Panc1 (cell line): Measurements from ENCODE around the gene TMEM165. TPM values are rescaled to one million over a fixed set of nuclear protein-coding genes. Genes with fewer than 3 reads are reported as not detected.

Source experiments
- ATAC-seq: fragments of 200-7000 bp; cut with Tn5 transposase; 2 replicates; pipeline ENCODE4 v1.9.1; 2020; ENCODE audit warnings: mild to moderate bottlenecking, moderate library complexity
- BruUV-seq: library from RNA; stranded (reverse); fragments of 400-500 nt; replicated peaks from 2 replicates; lab custom pipeline; 2021; lab: Mats Ljungman, UMichigan
- CTCF ChIA-PET: fragments of 300-600 bp; sonication (Branson Sonifier 250); formaldehyde crosslinking; loops from one replicate; lab custom pipeline; 2022; ENCODE audit warnings: antibody characterized with exemption; lab: Charles Lee
- POLR2A ChIA-PET: fragments of 300-600 bp; sonication (Branson Sonifier 250); formaldehyde crosslinking; loops from one replicate; lab custom pipeline; 2022; ENCODE audit warnings: antibody characterized with exemption; lab: Charles Lee
- DNase-seq: peaks from one replicate; pipeline ENCODE4 v3.0.0-alpha.2; 2010; ENCODE audit warnings: low read depth, low spot score
- H3K27ac ChIP-seq: 2 replicates; pipeline ENCODE4 v1.5.1; 2011; ENCODE audit warnings: mild to moderate bottlenecking, low read length, inconsistent platforms
- H3K27me3 ChIP-seq: fragments of 200-500 bp; sonication (Bioruptor generic); 2 replicates; pipeline ENCODE4 v1.6.0; 2014; ENCODE audit warnings: low read length, inconsistent platforms; ENCODE audit not compliant: control insufficient read depth, insufficient read depth
- H3K36me3 ChIP-seq: fragments of 200-500 bp; sonication (Bioruptor generic); 2 replicates; pipeline ENCODE4 v1.5.1; 2014; ENCODE audit warnings: inconsistent platforms, mild to moderate bottlenecking, low read length, moderate library complexity; ENCODE audit not compliant: control insufficient read depth, insufficient read depth
- H3K4me1 ChIP-seq: 2 replicates; pipeline ENCODE4 v1.5.1; 2011; ENCODE audit warnings: inconsistent platforms, mild to moderate bottlenecking, low read length, moderate library complexity; ENCODE audit not compliant: control insufficient read depth, insufficient read depth
- H3K4me3 ChIP-seq, 2 experiments: 2 replicates each; pipeline ENCODE4 v1.5.1; 2011 to 2012; ENCODE audit warnings: low read depth in 2 of 2, low read length in 2 of 2, mild to moderate bottlenecking in 2 of 2, inconsistent platforms in 1 of 2, moderate library complexity in 1 of 2
- H3K9me3 ChIP-seq: fragments of 200-500 bp; sonication (Bioruptor generic); 2 replicates; pipeline ENCODE4 v1.5.1; 2014; ENCODE audit warnings: low read depth, mild to moderate bottlenecking, inconsistent platforms, low read length, moderate library complexity; ENCODE audit not compliant: control insufficient read depth, insufficient read depth
- CTCF ChIP-seq: fragments of 450-650 bp; IDR thresholded peaks from 2 replicates; pipeline ENCODE4 v1.5.1; 2017; ENCODE audit warnings: mild to moderate bottlenecking
- POLR2AphosphoS5 ChIP-seq: IDR thresholded peaks from 2 replicates; pipeline ENCODE4 v1.6.1; 2012; ENCODE audit warnings: mild to moderate bottlenecking, low read depth, low read length, moderate library complexity
- REST ChIP-seq, 2 experiments: IDR thresholded peaks; 2 replicates each; pipeline ENCODE4 v1.6.1; 2011 to 2012; ENCODE audit warnings: low read depth in 2 of 2, control low read depth in 1 of 2, low read length in 1 of 2, mild to moderate bottlenecking in 1 of 2, moderate library complexity in 1 of 2; ENCODE audit not compliant: insufficient read depth in 1 of 2
- SIN3A ChIP-seq: IDR thresholded peaks from 2 replicates; pipeline ENCODE4 v1.6.1; 2012; ENCODE audit warnings: low read depth, mild to moderate bottlenecking, low read length, moderate library complexity, borderline replicate concordance; ENCODE audit not compliant: insufficient read depth
- TCF7L2 ChIP-seq: IDR thresholded peaks from 2 replicates; pipeline ENCODE4 v1.6.1; 2011; ENCODE audit warnings: mild to moderate bottlenecking, low read depth, low read length, inconsistent platforms
- in situ Hi-C: cut with HindIII; loops from 2 replicates; pipeline ENCODE4 v1.10.0; 2016; ENCODE audit warnings: low sequenced_read_pairs, low pct_unique_long_range_greater_than_20kb
- intact Hi-C: fragments of 100-400 bp; cut with micrococcal nuclease; formaldehyde crosslinking; loops from one replicate; pipeline ENCODE4 v1.10.0; 2022; ENCODE audit not compliant: unreplicated experiment
- total RNA-seq: library from RNA; stranded (reverse); gene quantifications from one replicate; pipeline ENCODE4 v1.2.1, GENCODE V29; 2021; ENCODE audit not compliant: unreplicated experiment

TMEM165 gene
- total RNA-seq, 1 experiment from 2014 or later, result 54.6 TPM

- CTCF ChIA-PET, result no interaction called here
- DNase-seq (no peak), ATAC-seq (no peak)
- Histone ChIP-seq H3K4me3 (no peak overlapping the region), H3K36me3 (peaks cover 16% of the 10 kb centered on the region), H3K27ac (no peak overlapping the region), H3K27me3 (no peaks in the 10 kb centered on the region), H3K4me1 (no peaks in the 10 kb centered on the region), H3K9me3 (no peaks in the 10 kb centered on the region)
- intact Hi-C loops (no loop called here), in situ Hi-C loops (no loop called here)
- POLR2A ChIA-PET, result interaction anchor here (0.7 kb wide), 1 partner anchor 428 kb away, joined by 3 read pairs; no protein-coding TSS in a partner anchor
- BruUV-seq, result no TSS peak
- TF ChIP-seq POLR2AphosphoS5 (no peak), REST (IDR thresholded peaks at IDR 0.05; ENCODE audit: insufficient read depth in 1 of 2, low read depth in 2 of 2, low read length in 1 of 2) (no peak), CTCF (no peak), TCF7L2 (no peak), SIN3A (no peak)
Measured at GRCh38 chr4:55439023-55439422, 43.3 kb downstream of the TMEM165 start.

GRCh38 chr4:55440786-55441185, 45.0 kb downstream of the TMEM165 start:
- Histone ChIP-seq H3K27me3 (no peaks in the 10 kb centered on the region), H3K36me3 (peaks cover 15% of the 10 kb centered on the region)

More at GRCh38 chr4:55440786-55441185, 45.0 kb downstream of the TMEM165 start:
- H3K27ac ChIP-seq, result no peak overlapping the region
- POLR2A ChIA-PET, result no interaction called here
- no peaks in the 10 kb centered on the region for H3K4me1 ChIP-seq
- H3K9me3 ChIP-seq, result no peaks in the 10 kb centered on the region
- DNase-seq (no peak), ATAC-seq (no peak)
- BruUV-seq, result no TSS peak
- no peak overlapping the region for H3K4me3 ChIP-seq
- in situ Hi-C loops, result no loop called here
- no peak for TF ChIP-seq POLR2AphosphoS5
- TF ChIP-seq TCF7L2, result no peak
- no peak for TF ChIP-seq REST (IDR thresholded peaks at IDR 0.05; ENCODE audit: insufficient read depth in 1 of 2, low read depth in 2 of 2, low read length in 1 of 2)
- no peak for TF ChIP-seq SIN3A
- no peak for TF ChIP-seq CTCF
- CTCF ChIA-PET, result no interaction called here
- intact Hi-C loops, result loop anchor here (10.0 kb wide), 2 partner anchors 114 to 294 kb away; no protein-coding TSS in a partner anchor
